Activated B cell treated with CpG ODN at 0.5 μM for 24 hours (primary cell): Measurements from ENCODE around the gene CTNNA2. TPM values are rescaled to one million over a fixed set of nuclear protein-coding genes. Genes with fewer than 3 reads are reported as not detected.

ENCODE experiments used
- ATAC-seq: fragments of 200-7000 bp; cut with Tn5 transposase; one replicate; pipeline ENCODE4 v1.10.0; 2021; ENCODE audit warnings: low read depth, mild to moderate bottlenecking, moderate library complexity
- CTCF ChIA-PET: fragments of 350-600 bp; sonication (Branson Sonifier 250); formaldehyde crosslinking; loops from one replicate; lab custom pipeline; 2021; ENCODE audit warnings: antibody characterized with exemption; lab: Charles Lee
- POLR2A ChIA-PET: fragments of 350-600 bp; sonication (Branson Sonifier 250); formaldehyde crosslinking; loops from one replicate; lab custom pipeline; 2021; ENCODE audit warnings: antibody characterized with exemption; lab: Charles Lee
- DNase-seq: peaks from one replicate; pipeline ENCODE4 v3.0.0; 2022
- H3K27ac Mint-ChIP-seq: one replicate; pipeline ENCODE4 v1.8.0; 2020; ENCODE audit warnings: mixed read lengths
- H3K27me3 Mint-ChIP-seq: one replicate; pipeline ENCODE4 v1.8.0; 2021; ENCODE audit warnings: mixed read lengths
- H3K36me3 Mint-ChIP-seq: one replicate; pipeline ENCODE4 v1.8.0; 2021; ENCODE audit warnings: low read depth, mixed read lengths
- H3K4me1 Mint-ChIP-seq: one replicate; pipeline ENCODE4 v1.8.0; 2021; ENCODE audit warnings: mixed read lengths
- H3K4me3 Mint-ChIP-seq: one replicate; pipeline ENCODE4 v1.8.0; 2020; ENCODE audit warnings: mild to moderate bottlenecking, mixed read lengths
- H3K9me3 Mint-ChIP-seq: one replicate; pipeline ENCODE4 v1.8.0; 2020; ENCODE audit warnings: mixed read lengths
- intact Hi-C: fragments of 100-400 bp; cut with micrococcal nuclease; formaldehyde crosslinking; loops from one replicate; pipeline ENCODE4 v1.15.1; 2024
- total RNA-seq: library from RNA; stranded (reverse); gene quantifications from 2 replicates; pipeline ENCODE4 v1.2.3, GENCODE V29; 2022
- TF ChIP-seq, protein P1 (sequence below): fragments of 200-600 bp; IDR thresholded peaks from one replicate; pipeline ENCODE4 v1.8.0; 2022; ENCODE audit warnings: antibody characterized with exemption, mild to moderate bottlenecking

The CTNNA2 gene
- total RNA-seq, 1 donor from 2014 or later, result not detected

- POLR2A ChIA-PET, result no interaction called here
- CTCF ChIA-PET, result no interaction called here
- TF ChIP-seq, protein P1, sequence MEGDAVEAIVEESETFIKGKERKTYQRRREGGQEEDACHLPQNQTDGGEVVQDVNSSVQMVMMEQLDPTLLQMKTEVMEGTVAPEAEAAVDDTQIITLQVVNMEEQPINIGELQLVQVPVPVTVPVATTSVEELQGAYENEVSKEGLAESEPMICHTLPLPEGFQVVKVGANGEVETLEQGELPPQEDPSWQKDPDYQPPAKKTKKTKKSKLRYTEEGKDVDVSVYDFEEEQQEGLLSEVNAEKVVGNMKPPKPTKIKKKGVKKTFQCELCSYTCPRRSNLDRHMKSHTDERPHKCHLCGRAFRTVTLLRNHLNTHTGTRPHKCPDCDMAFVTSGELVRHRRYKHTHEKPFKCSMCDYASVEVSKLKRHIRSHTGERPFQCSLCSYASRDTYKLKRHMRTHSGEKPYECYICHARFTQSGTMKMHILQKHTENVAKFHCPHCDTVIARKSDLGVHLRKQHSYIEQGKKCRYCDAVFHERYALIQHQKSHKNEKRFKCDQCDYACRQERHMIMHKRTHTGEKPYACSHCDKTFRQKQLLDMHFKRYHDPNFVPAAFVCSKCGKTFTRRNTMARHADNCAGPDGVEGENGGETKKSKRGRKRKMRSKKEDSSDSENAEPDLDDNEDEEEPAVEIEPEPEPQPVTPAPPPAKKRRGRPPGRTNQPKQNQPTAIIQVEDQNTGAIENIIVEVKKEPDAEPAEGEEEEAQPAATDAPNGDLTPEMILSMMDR, result no peak
- H3K27ac Mint-ChIP-seq, result no peak overlapping the region
- no peaks in the 10 kb centered on the region for H3K4me1 Mint-ChIP-seq
- H3K4me3 Mint-ChIP-seq, result no peak overlapping the region
- no peaks in the 10 kb centered on the region for H3K36me3 Mint-ChIP-seq
- H3K9me3 Mint-ChIP-seq, result peaks cover 9% of the 10 kb centered on the region
- ATAC-seq, result no peak
- H3K27me3 Mint-ChIP-seq, result no peaks in the 10 kb centered on the region
- no peak for DNase-seq
- intact Hi-C loops, result no loop called here
These were observed 304.4 kb downstream of the CTNNA2 start for GRCh38 chr2:79817288-79817687.

DNA sequence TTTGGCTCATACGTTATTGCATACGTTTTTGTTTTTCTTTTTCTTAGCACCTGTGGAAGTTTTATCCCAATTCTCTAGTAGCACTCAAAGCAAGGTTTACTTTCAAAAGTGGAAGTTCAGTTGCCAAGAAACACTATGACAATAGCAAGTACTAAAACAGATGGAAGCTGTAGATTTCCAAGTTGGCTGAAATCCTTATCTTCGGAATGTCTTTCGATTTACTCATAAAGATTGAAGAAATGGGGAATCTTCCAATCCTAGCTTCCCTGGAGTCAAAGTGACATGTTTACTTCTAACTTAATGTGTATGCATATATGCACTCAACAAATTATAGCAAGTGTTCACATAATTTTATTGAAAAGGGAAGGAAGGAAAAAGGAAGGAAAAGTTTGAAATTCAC is 307.4 kb downstream of the CTNNA2 start:
- H3K36me3 Mint-ChIP-seq, result no peaks in the 10 kb centered on the region
- no peak overlapping the region for H3K27ac Mint-ChIP-seq
- H3K9me3 Mint-ChIP-seq, result peaks cover 11% of the 10 kb centered on the region
- ATAC-seq (no peak), DNase-seq (no peak)
- CTCF ChIA-PET, result no interaction called here
- H3K27me3 Mint-ChIP-seq, result no peaks in the 10 kb centered on the region
- POLR2A ChIA-PET, result no interaction called here
- intact Hi-C loops, result no loop called here
- H3K4me1 Mint-ChIP-seq, result no peaks in the 10 kb centered on the region
- H3K4me3 Mint-ChIP-seq, result no peak overlapping the region
- TF ChIP-seq, protein P1, result no peak

GRCh38 chr2:79822136-79822535 is 309.3 kb downstream of the CTNNA2 start:
- H3K27ac Mint-ChIP-seq, result no peak overlapping the region
- H3K9me3 Mint-ChIP-seq, result peaks cover 14% of the 10 kb centered on the region
- H3K36me3 Mint-ChIP-seq, result no peaks in the 10 kb centered on the region
- TF ChIP-seq, protein P1, result no peak
- H3K4me3 Mint-ChIP-seq, result no peak overlapping the region
- H3K4me1 Mint-ChIP-seq, result no peaks in the 10 kb centered on the region
- no peaks in the 10 kb centered on the region for H3K27me3 Mint-ChIP-seq
- POLR2A ChIA-PET, result no interaction called here
- intact Hi-C loops, result no loop called here
- no peak for DNase-seq
- no peak for ATAC-seq
- CTCF ChIA-PET, result no interaction called here

GRCh38 chr2:79824086-79824786 is 311.4 kb downstream of the CTNNA2 start:
- Mint-ChIP-seq H3K4me1 (no peaks in the 10 kb centered on the region), H3K9me3 (peaks cover 13% of the 10 kb centered on the region), H3K27ac (no peak overlapping the region), H3K27me3 (no peaks in the 10 kb centered on the region), H3K36me3 (no peaks in the 10 kb centered on the region), H3K4me3 (no peak overlapping the region)
- intact Hi-C loops, result no loop called here
- TF ChIP-seq, protein P1, result no peak
- ChIA-PET POLR2A (no interaction called here), CTCF (no interaction called here)
- DNase-seq, result no peak
- no peak for ATAC-seq

- ATAC-seq (no peak), DNase-seq (no peak)
- Mint-ChIP-seq H3K9me3 (peaks cover 10% of the 10 kb centered on the region), H3K27me3 (no peaks in the 10 kb centered on the region), H3K36me3 (no peaks in the 10 kb centered on the region), H3K27ac (no peak overlapping the region), H3K4me1 (no peaks in the 10 kb centered on the region), H3K4me3 (no peak overlapping the region)
- TF ChIP-seq, protein P1, result no peak
- POLR2A ChIA-PET, result no interaction called here
- CTCF ChIA-PET, result no interaction called here
- intact Hi-C loops, result no loop called here
These were observed 315.0 kb downstream of the CTNNA2 start for GRCh38 chr2:79827881-79828280.
